Kidney epithelial cell (primary cell): ENCODE results near the gene P4HB. TPM values are rescaled to one million over a fixed set of nuclear protein-coding genes. Genes with fewer than 3 reads are reported as not detected.

Source experiments
- DNase-seq: peaks from one replicate; pipeline ENCODE4 v3.0.0-alpha.2; 2010; ENCODE audit warnings: low read depth
- H3K27me3 ChIP-seq: 2 replicates; pipeline ENCODE4 v1.6.0; 2011; ENCODE audit warnings: low read length; ENCODE audit not compliant: control insufficient read depth, insufficient read depth
- H3K36me3 ChIP-seq: 2 replicates; pipeline ENCODE4 v1.5.1; 2011; ENCODE audit warnings: low read length; ENCODE audit not compliant: control insufficient read depth, insufficient read depth
- H3K4me3 ChIP-seq: 2 replicates; pipeline ENCODE4 v1.5.1; 2011; ENCODE audit warnings: low read depth, mild to moderate bottlenecking, control low read depth, low read length
- total RNA-seq: library from RNA; depleted of rRNA; stranded (reverse); fragments of >200 nt; gene quantifications from 2 replicates; pipeline ENCODE4 v1.2.3, GENCODE V29; 2015
- TF ChIP-seq, protein P1 (sequence below): IDR thresholded peaks from 2 replicates; pipeline ENCODE4 v1.5.1; 2011; ENCODE audit warnings: mild to moderate bottlenecking, moderate library complexity, low read length, control low read depth, inconsistent platforms; ENCODE audit not compliant: insufficient read depth, poor library complexity, severe bottlenecking

Gene P4HB
- total RNA-seq, 1 donor from 2014 or later = 870 TPM

DNA sequence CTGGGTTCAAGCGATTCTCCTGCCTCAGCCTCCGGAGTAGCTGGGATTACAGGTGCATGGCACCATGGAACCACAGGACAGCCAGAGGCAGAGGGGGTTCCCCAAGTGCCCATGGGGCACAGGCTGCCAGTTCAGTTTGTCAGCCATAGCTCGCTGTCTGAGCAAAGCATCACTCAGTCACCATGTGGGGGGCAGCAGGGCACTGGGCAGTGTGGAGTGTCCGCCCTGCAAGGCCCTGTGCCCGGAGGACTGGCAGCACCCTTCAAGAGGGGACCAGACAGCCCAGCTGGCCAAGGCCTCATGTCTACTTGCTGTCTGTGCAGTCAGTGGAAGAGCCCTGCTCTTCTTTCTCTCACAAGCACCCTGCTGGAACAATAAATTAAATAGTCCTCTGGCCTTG lies 24.6 kb upstream of the P4HB start:
- no peaks in the 10 kb centered on the region for H3K27me3 ChIP-seq
- TF ChIP-seq, protein P1, sequence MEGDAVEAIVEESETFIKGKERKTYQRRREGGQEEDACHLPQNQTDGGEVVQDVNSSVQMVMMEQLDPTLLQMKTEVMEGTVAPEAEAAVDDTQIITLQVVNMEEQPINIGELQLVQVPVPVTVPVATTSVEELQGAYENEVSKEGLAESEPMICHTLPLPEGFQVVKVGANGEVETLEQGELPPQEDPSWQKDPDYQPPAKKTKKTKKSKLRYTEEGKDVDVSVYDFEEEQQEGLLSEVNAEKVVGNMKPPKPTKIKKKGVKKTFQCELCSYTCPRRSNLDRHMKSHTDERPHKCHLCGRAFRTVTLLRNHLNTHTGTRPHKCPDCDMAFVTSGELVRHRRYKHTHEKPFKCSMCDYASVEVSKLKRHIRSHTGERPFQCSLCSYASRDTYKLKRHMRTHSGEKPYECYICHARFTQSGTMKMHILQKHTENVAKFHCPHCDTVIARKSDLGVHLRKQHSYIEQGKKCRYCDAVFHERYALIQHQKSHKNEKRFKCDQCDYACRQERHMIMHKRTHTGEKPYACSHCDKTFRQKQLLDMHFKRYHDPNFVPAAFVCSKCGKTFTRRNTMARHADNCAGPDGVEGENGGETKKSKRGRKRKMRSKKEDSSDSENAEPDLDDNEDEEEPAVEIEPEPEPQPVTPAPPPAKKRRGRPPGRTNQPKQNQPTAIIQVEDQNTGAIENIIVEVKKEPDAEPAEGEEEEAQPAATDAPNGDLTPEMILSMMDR = no peak
- peaks cover 8% of the 10 kb centered on the region for H3K36me3 ChIP-seq
- DNase-seq = no peak
- H3K4me3 ChIP-seq = no peak overlapping the region

DNA sequence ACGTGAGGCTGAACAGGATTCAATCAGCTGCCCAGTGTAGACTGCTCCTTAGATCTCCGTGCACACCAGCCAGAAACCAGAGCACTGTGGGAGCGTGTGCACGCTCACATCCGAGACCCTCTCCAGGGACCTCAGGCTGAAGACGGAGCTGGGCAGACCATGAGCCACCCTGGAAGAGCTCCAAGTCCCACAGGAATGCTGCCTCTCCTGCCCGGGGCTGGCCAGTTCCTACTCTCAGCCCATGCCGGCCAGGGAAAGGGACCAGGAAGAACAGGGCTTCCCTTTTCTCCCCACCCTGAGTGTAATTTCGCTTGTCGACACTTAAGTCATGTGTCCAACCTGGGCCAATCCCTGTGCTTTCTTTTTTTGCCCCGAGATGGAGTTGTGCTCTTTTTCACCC lies 24.2 kb upstream of the P4HB start:
- Histone ChIP-seq H3K36me3 (peaks cover 8% of the 10 kb centered on the region), H3K4me3 (no peak overlapping the region), H3K27me3 (no peaks in the 10 kb centered on the region)
- DNase-seq = no peak
- TF ChIP-seq, protein P1 = no peak

DNA sequence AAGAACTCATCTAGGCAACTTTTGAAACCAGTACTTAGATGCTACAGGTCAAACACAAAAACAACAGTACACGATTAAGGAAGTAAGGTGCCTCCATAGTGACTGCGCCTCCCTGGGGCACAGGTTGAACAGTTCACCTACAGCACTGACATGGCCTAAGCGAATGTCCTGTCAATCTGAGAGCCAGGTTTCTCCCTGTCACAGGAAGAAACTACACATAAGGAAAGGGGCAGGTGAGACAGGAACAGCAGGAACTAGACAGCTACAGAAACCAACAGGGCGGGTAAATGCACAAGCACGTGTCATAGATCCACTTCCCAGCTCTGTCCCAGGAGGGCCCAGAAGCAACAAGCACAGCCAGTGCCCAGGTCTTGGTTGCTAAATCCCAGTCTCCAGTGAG lies 18.8 kb upstream of the P4HB start:
- TF ChIP-seq, protein P1 = no peak
- Histone ChIP-seq H3K36me3 (no peaks in the 10 kb centered on the region), H3K27me3 (no peaks in the 10 kb centered on the region), H3K4me3 (no peak overlapping the region)
- no peak for DNase-seq

DNA sequence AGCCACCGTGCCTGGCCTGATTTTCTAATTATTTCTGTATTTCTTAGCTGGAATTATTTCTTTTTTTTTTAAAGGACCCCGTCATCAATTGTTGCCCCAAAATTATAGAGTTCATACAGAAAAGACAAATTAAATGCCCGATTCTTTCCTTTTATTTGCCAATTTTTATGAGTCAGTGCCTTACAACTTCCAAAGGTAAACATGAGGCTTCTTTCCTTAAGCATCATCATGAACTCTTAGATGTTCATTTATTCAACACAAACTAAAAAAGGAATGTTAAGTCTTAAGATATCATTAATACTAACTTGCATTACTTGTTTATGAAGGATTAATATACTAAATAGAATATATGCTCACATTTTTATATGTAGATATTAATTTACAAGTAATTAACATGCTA lies 18.0 kb upstream of the P4HB start:
- DNase-seq = no peak
- Histone ChIP-seq H3K36me3 (no peaks in the 10 kb centered on the region), H3K27me3 (no peaks in the 10 kb centered on the region), H3K4me3 (no peak overlapping the region)
- TF ChIP-seq, protein P1 = no peak

DNA sequence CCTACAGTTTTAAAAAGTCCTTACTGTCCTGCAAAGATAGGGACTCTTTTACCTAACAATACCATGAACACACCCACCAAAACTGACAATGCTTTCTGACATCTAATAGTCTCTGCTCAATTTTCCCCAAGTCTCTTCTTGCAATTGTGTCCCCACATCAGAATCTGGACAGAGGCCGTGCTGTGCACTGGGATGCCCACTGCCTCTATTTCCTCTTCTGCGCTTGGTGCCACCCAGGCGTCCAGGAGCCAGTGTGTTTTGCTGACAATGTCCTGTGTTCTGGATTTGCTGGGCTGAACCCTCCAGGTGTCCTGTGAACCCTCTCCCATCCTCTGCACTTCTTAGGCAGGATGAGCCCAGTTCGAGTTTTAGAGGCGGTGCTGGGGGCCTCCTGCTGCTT lies 17.2 kb upstream of the P4HB start:
- Histone ChIP-seq H3K36me3 (no peaks in the 10 kb centered on the region), H3K4me3 (no peak overlapping the region), H3K27me3 (no peaks in the 10 kb centered on the region)
- DNase-seq = no peak
- TF ChIP-seq, protein P1 = no peak

DNA sequence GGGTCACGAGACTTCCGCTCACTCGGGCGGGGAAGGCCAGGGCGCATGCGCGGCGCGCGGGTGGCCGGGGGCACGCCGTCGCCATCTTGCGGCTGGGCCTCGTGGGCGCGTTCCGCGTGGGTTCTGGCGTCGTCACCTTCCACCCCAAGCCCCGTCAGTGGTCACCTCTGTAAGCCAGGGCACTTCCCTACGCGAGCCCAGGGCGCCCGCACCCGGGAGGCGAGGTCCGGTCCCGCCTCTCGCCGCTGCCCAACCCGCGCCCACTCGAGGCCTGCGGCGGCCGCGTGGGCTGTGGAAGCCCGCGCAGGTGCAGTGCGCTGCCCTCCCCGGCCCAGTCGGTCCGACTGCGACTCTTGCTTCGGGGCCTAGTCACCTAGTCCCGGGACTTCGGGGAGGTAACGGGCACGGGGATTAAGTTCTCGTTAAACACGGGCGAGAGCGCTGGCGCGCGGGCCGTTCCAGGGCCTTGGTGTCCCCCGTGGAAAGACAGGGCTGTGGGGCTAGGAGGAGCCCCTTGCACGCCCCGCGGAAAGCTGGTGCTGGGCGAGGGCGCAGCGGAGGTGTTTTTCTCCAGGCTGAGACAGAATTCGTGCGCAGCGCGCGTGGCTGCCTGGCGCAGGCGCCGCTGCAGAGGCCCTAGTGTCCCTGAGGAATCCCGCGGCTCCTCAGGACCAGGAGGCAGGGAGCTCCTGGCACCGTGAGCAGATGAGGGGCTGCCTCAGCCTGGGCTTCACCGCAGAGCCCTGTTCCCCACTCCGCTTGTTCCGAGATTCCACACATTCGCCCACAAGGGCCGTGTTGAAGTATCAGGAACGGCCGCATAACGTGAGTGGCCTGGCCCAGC lies 11.3 kb upstream of the P4HB start:
- Histone ChIP-seq H3K27me3 (no peaks in the 10 kb centered on the region), H3K36me3 (peaks cover 3% of the 10 kb centered on the region), H3K4me3 (peak overlapping the region; percentile 84)
- DNase-seq = peak; percentile 39
- TF ChIP-seq, protein P1 = no peak
